Peyer's patch (tissue), 4 donors: ENCODE results near the gene GUCY1A2.

Experiments
- POLR2A ChIP-seq, 2 donors: fragments of 450-650 bp; IDR thresholded peaks; one replicate each; pipeline ENCODE4 v1.5.1; 2017; ENCODE audit warnings: antibody characterized with exemption in 2 of 2, mild to moderate bottlenecking in 2 of 2, moderate library complexity in 2 of 2
- TF ChIP-seq, protein P1 (sequence below), 6 experiments: fragments of 450-650 bp in 4 of 6; fragments of 200-600 bp in 2 of 6; sonication (generic) in 1 of 6; IDR thresholded peaks; one replicate each; pipeline ENCODE4 v1.5.1; 2017 to 2019; ENCODE audit warnings: antibody characterized with exemption in 6 of 6, mild to moderate bottlenecking in 3 of 6, moderate library complexity in 1 of 6

GRCh38 chr11:106681435-106681834, 336.8 kb downstream of the GUCY1A2 start:
- TF ChIP-seq, protein P1, sequence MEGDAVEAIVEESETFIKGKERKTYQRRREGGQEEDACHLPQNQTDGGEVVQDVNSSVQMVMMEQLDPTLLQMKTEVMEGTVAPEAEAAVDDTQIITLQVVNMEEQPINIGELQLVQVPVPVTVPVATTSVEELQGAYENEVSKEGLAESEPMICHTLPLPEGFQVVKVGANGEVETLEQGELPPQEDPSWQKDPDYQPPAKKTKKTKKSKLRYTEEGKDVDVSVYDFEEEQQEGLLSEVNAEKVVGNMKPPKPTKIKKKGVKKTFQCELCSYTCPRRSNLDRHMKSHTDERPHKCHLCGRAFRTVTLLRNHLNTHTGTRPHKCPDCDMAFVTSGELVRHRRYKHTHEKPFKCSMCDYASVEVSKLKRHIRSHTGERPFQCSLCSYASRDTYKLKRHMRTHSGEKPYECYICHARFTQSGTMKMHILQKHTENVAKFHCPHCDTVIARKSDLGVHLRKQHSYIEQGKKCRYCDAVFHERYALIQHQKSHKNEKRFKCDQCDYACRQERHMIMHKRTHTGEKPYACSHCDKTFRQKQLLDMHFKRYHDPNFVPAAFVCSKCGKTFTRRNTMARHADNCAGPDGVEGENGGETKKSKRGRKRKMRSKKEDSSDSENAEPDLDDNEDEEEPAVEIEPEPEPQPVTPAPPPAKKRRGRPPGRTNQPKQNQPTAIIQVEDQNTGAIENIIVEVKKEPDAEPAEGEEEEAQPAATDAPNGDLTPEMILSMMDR (IDR thresholded peaks at IDR 0.05) = no peak
- no peak for TF ChIP-seq POLR2A (IDR thresholded peaks at IDR 0.05)
